H1 (cell line): ENCODE measurements around the gene ZDHHC22. TPM values are rescaled to one million over a fixed set of nuclear protein-coding genes. Genes with fewer than 3 reads are reported as not detected.

Experiments used
- CTCF ChIA-PET: fragments of 300-600 bp; sonication (Branson Sonifier 250); formaldehyde crosslinking; loops from one replicate; lab custom pipeline; 2021; ENCODE audit not compliant: partially characterized antibody; lab: Charles Lee
- POLR2A ChIA-PET: fragments of 300-600 bp; sonication (Branson Sonifier 250); formaldehyde crosslinking; loops from one replicate; lab custom pipeline; 2021; ENCODE audit warnings: inconsistent platforms; ENCODE audit not compliant: partially characterized antibody; lab: Charles Lee
- DNase-seq, 2 experiments: peaks; one replicate each; pipeline versions ENCODE4 v3.0.0 to v3.0.0-alpha.2; 2010 to 2022; ENCODE audit warnings: low spot score in 2 of 2, low read depth in 1 of 2, mixed read lengths in 1 of 2
- FAIRE-seq: peaks from 2 replicates; lab custom pipeline; 2011; peaks lifted over from hg19 to GRCh38; lab: Jason Lieb, UNC
- H2AFZ ChIP-seq: 2 replicates; pipeline ENCODE4 v1.8.1; 2012; ENCODE audit warnings: low read length, inconsistent platforms
- H2AK5ac ChIP-seq: 2 replicates; pipeline ENCODE4 v1.6.1; 2013; ENCODE audit warnings: low read depth, low read length
- H2BK120ac ChIP-seq: replicated peaks from 2 replicates; pipeline ENCODE3; 2013; ENCODE audit warnings: low read depth, low read length, inconsistent platforms
- H2BK12ac ChIP-seq: 2 replicates; pipeline ENCODE4 v1.6.1; 2013; ENCODE audit warnings: low read depth, low read length
- H2BK15ac ChIP-seq: 2 replicates; pipeline ENCODE4 v1.6.1; 2013; ENCODE audit warnings: low read length
- H2BK20ac ChIP-seq: 2 replicates; pipeline ENCODE4 v1.6.1; 2013; ENCODE audit warnings: low read length
- H2BK5ac ChIP-seq: 2 replicates; pipeline ENCODE4 v1.6.1; 2013; ENCODE audit warnings: low read depth, low read length
- H3K14ac ChIP-seq: 2 replicates; pipeline ENCODE4 v1.6.1; 2013; ENCODE audit warnings: inconsistent platforms; ENCODE audit not compliant: insufficient read length
- H3K18ac ChIP-seq: 2 replicates; pipeline ENCODE4 v1.6.1; 2013; ENCODE audit warnings: low read length; ENCODE audit errors: extremely low read depth
- H3K23ac ChIP-seq: 2 replicates; pipeline ENCODE4 v1.6.1; 2013; ENCODE audit warnings: inconsistent platforms; ENCODE audit not compliant: insufficient read length
- H3K23me2 ChIP-seq: 2 replicates; pipeline ENCODE4 v1.6.1; 2013; ENCODE audit warnings: low read depth, low read length
- H3K27ac ChIP-seq: 2 replicates; pipeline ENCODE4 v1.6.1; 2011; ENCODE audit warnings: low read depth, low read length, inconsistent platforms
- H3K27me3 ChIP-seq, 4 experiments: replicated peaks in 1 of 4; 1 replicate in 1 of 4; 2 replicates in 3 of 4; pipeline versions ENCODE4 v1.6.1 to v1.8.1; 2011 to 2013; ENCODE audit warnings: low read length in 3 of 4, mild to moderate bottlenecking in 3 of 4, inconsistent platforms in 2 of 4, mixed read lengths in 2 of 4, moderate library complexity in 1 of 4; ENCODE audit not compliant: control insufficient read depth in 3 of 4, insufficient read depth in 3 of 4; ENCODE audit errors: extremely low read depth in 1 of 4
- H3K36me3 ChIP-seq, 4 experiments: 2 replicates each; pipeline versions ENCODE4 v1.6.1 to v1.8.1; 2011 to 2013; ENCODE audit warnings: mild to moderate bottlenecking in 4 of 4, low read length in 3 of 4, moderate library complexity in 2 of 4, control low read depth in 1 of 4, inconsistent platforms in 1 of 4; ENCODE audit not compliant: insufficient read depth in 4 of 4, control insufficient read depth in 2 of 4
- H3K4ac ChIP-seq: replicated peaks from 2 replicates; pipeline ENCODE3; 2013; ENCODE audit warnings: low read length, low read depth, mixed read lengths, inconsistent platforms; ENCODE audit not compliant: insufficient read length
- H3K4me1 ChIP-seq, 4 experiments: replicated peaks in 1 of 4; 1 replicate in 1 of 4; 2 replicates in 3 of 4; pipeline versions ENCODE4 v1.6.1 to v1.8.1; 2011 to 2013; ENCODE audit warnings: low read length in 3 of 4, inconsistent platforms in 2 of 4, mixed read lengths in 1 of 4; ENCODE audit not compliant: insufficient read depth in 4 of 4, control insufficient read depth in 3 of 4
- H3K4me2 ChIP-seq, 2 experiments: 2 replicates each; pipeline versions ENCODE4 v1.6.1 to v1.8.1; 2011 to 2013; ENCODE audit warnings: low read depth in 2 of 2, low read length in 2 of 2, control low read depth in 1 of 2, inconsistent platforms in 1 of 2, mild to moderate bottlenecking in 1 of 2; ENCODE audit not compliant: insufficient read depth in 1 of 2
- H3K4me3 ChIP-seq, 4 experiments: fragments of 200-600, 300-600 bp in 1 of 4; sonication (generic), shearing (Covaris generic), sonication (Bioruptor Twin) in 1 of 4; 2 replicates each; pipeline versions ENCODE4 v1.5.1 to v1.8.1; 2011 to 2016; ENCODE audit warnings: low read length in 4 of 4, low read depth in 3 of 4, control low read depth in 2 of 4, inconsistent platforms in 2 of 4, mild to moderate bottlenecking in 2 of 4, mixed read lengths in 1 of 4, moderate library complexity in 1 of 4; ENCODE audit not compliant: insufficient read depth in 2 of 4; ENCODE audit errors: extremely low read depth in 1 of 4
- H3K56ac ChIP-seq: replicated peaks from 2 replicates; pipeline ENCODE3; 2013; ENCODE audit warnings: low read depth, mild to moderate bottlenecking, mixed read lengths, low read length, inconsistent platforms; ENCODE audit not compliant: insufficient read length
- H3K79me1 ChIP-seq: 2 replicates; pipeline ENCODE4 v1.6.1; 2013; ENCODE audit warnings: low read depth, low read length, control low read depth
- H3K79me2 ChIP-seq, 2 experiments: 2 replicates each; pipeline versions ENCODE4 v1.6.1 to v1.8.1; 2012 to 2013; ENCODE audit warnings: low read length in 2 of 2, mild to moderate bottlenecking in 2 of 2, inconsistent platforms in 1 of 2; ENCODE audit not compliant: insufficient read depth in 2 of 2, control insufficient read depth in 1 of 2
- H3K9ac ChIP-seq, 4 experiments: replicated peaks in 1 of 4; 1 replicate in 1 of 4; 2 replicates in 3 of 4; pipeline versions ENCODE4 v1.6.1 to v1.8.1; 2011 to 2013; ENCODE audit warnings: low read depth in 3 of 4, low read length in 3 of 4, control low read depth in 2 of 4, mild to moderate bottlenecking in 2 of 4, moderate library complexity in 2 of 4, inconsistent platforms in 1 of 4; ENCODE audit errors: extremely low read depth in 1 of 4
- H3K9me3 ChIP-seq, 2 experiments: 2 replicates each; pipeline versions ENCODE4 v1.6.1 to v1.8.1; 2012 to 2013; ENCODE audit warnings: mild to moderate bottlenecking in 2 of 2, moderate library complexity in 2 of 2, control low read depth in 1 of 2, inconsistent platforms in 1 of 2, low read depth in 1 of 2, low read length in 1 of 2, mixed read lengths in 1 of 2; ENCODE audit not compliant: insufficient read depth in 2 of 2
- H4K20me1 ChIP-seq, 2 experiments: replicated peaks in 1 of 2; 2 replicates each; pipeline versions ENCODE3 to v1.8.1; 2011 to 2013; ENCODE audit warnings: inconsistent platforms in 2 of 2, low read length in 2 of 2, mild to moderate bottlenecking in 1 of 2; ENCODE audit not compliant: insufficient read depth in 2 of 2, control insufficient read depth in 1 of 2
- H4K5ac ChIP-seq: 2 replicates; pipeline ENCODE4 v1.6.1; 2013; ENCODE audit warnings: low read length, low read depth, mixed read lengths, inconsistent platforms; ENCODE audit not compliant: insufficient read length
- H4K8ac ChIP-seq: 2 replicates; pipeline ENCODE4 v1.8.0; 2013; ENCODE audit warnings: mild to moderate bottlenecking, moderate library complexity, low read length, inconsistent platforms; ENCODE audit not compliant: insufficient read depth; ENCODE audit errors: extremely low read depth
- H4K91ac ChIP-seq: replicated peaks from 2 replicates; pipeline ENCODE3; 2013; ENCODE audit warnings: low read length, mixed read lengths, inconsistent platforms; ENCODE audit not compliant: insufficient read length
- SIN3A ChIP-seq, 2 experiments: IDR thresholded peaks in 1 of 2; conservative IDR thresholded peaks in 1 of 2; 2 replicates each; pipeline ENCODE4 v1.6.1; 2011 to 2012; ENCODE audit warnings: low read length in 2 of 2, improper control_type of control experiment in 1 of 2, low read depth in 1 of 2, mild to moderate bottlenecking in 1 of 2
- TAF1 ChIP-seq: IDR thresholded peaks from 2 replicates; pipeline ENCODE4 v1.6.1; 2011; ENCODE audit warnings: mild to moderate bottlenecking, low read depth, low read length
- WGBS, 2 experiments: shearing (Covaris generic) in 1 of 2; methylation state at CpG; one replicate each; pipeline versions ENCODE4 v1.1.6 to v1.1.7; 2013 to 2015; ENCODE audit warnings: low lambda C conversion rate in 2 of 2, mixed read lengths in 2 of 2, inconsistent platforms in 1 of 2, low coverage in 1 of 2, missing lambda C conversion rate in 1 of 2; ENCODE audit not compliant: insufficient replicate concordance in 2 of 2, insufficient coverage in 1 of 2, insufficient read length in 1 of 2; ENCODE audit errors: extremely low coverage in 1 of 2, missing lambda C conversion rate in 1 of 2; 5-methylcytosine and 5-hydroxymethylcytosine counted together
- polyA plus RNA-seq, 7 experiments: library from polyadenylated mRNA; depleted of rRNA in 3 of 7; stranded (reverse) in 5 of 7; unstranded in 2 of 7; fragments of >200 nt in 5 of 7; fragments of 200-250 nt in 2 of 7; gene quantifications; 1 replicate in 5 of 7; 2 replicates in 1 of 7; 4 replicates in 1 of 7; pipeline versions ENCODE4 v1.2.1 to v1.2.3, GENCODE V29; 2011 to 2013; ENCODE audit warnings: missing spikeins in 2 of 7, mixed read lengths in 2 of 7
- total RNA-seq: library from RNA; stranded (reverse); fragmentation: NEBNext Ultra II Directional; extraction: Animal tissue kit (Norgen Biotek cat#: 25700); gene quantifications from 2 replicates; pipeline ENCODE4 v1.2.1, GENCODE V29; 2021

Gene ZDHHC22
- total and polyA plus RNA-seq, 2 of the 8 experiments (the other 6 are each of a cell fraction or from before 2014, with no cell fraction given) = 23.8 to 55.2 TPM

DNA sequence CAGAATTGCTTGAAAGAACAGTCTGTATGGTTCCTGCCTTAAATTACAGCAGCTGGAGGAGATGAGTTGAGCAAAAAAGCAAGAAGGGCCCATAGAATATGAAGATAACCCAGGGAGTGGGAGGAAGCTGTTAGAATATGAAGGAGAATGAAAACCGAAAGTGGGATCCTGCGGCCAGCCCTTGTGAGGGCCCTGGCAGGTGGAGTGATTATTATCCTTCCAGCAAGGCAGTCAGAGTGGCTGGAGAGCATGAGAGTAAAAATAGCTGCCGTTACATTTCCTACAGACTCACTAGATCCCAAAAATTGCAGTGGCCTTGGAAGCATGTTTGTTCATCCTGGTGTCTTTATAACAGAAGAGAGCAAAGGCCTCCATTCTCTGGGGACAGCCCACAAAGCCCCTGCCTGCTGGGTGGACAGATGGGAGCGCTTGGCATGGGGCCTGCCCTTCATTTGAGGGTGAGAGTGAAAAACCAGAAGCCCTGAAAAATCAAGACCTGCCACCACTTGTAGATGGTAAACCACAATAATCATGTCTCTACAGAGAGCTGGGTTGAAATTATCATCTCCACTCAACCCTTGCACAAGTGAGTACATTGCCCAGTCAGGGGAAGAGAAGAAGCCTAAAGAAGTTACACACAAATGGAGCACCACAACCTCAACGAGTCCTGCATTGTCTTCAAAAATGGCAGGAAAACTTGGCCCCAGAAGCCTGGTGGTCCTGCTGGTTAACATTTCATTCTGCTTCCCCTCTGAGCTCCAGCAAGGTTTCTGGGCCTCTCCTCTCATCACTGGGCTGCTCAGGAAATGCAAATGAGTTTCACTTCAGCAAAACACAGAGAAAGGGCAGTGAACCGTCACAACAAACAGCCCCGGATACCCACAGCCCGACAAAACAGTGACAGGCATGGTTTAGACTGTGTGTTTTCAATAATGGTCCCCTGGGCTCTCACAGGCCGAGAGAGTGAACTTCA, 20.5 kb downstream of the ZDHHC22 start:
- no peak overlapping the region for H3K23ac ChIP-seq
- FAIRE-seq (no peak), DNase-seq (no peak)
- H4K8ac ChIP-seq = no peak overlapping the region
- H2BK12ac ChIP-seq = peak overlapping the region; percentile 17; the same call in 1 of the 2 replicates
- H3K56ac ChIP-seq = no peak overlapping the region
- no peak overlapping the region for H3K27ac ChIP-seq
- peak overlapping the region; percentile 60; the same call in 1 of the 2 replicates for H2BK5ac ChIP-seq
- H2AK5ac ChIP-seq = no peak overlapping the region; the same call in 1 of the 2 replicates
- H4K20me1 ChIP-seq = no peaks in the 10 kb centered on the region
- H3K23me2 ChIP-seq = peaks cover 8% of the 10 kb centered on the region
- no peak overlapping the region for H3K14ac ChIP-seq
- no peak overlapping the region for H2BK120ac ChIP-seq
- H3K4me1 ChIP-seq = peaks cover 20 to 34% (median 22%) of the 10 kb centered on the region in 4 experiments
- no peaks in the 10 kb centered on the region for H3K9me3 ChIP-seq
- peak overlapping the region; percentile 13 for H3K4ac ChIP-seq
- H3K4me3 ChIP-seq = no peak overlapping the region
- H3K36me3 ChIP-seq = peaks cover 0 to 4% (median 2%) of the 10 kb centered on the region in 4 experiments; a peak in 2 of 8 replicates
- no peaks in the 10 kb centered on the region for H3K79me2 ChIP-seq
- peak overlapping the region; percentile 3 to 35; a peak in 3 of 4 replicates for H3K4me2 ChIP-seq
- CTCF ChIA-PET = interaction anchor here (0.6 to 56.8 kb wide), 9 partner anchors 12 to 246 kb away, joined by 3 to 1490 read pairs (median 4); partner anchors contain the start of genes CIPC and ZDHHC22
- H2BK15ac ChIP-seq = no peak overlapping the region
- H3K9ac ChIP-seq = peak overlapping the region in 1 of 4 experiments; percentile 27; a peak in 5 of 7 replicates
- WGBS, 2 experiments = 60% methylated on average over 9 of the region's 9 CpGs; no CpG with 5 or more reads in 1 of the 2 experiments
- 0 out of 2 replicates have a peak overlapping the region, but pooled peaks have one; percentile 21 for H2BK20ac ChIP-seq
- no peaks in the 10 kb centered on the region for H3K79me1 ChIP-seq
- no peak overlapping the region for H4K91ac ChIP-seq
- H4K5ac ChIP-seq = no peak overlapping the region
- H3K18ac ChIP-seq = peak overlapping the region; percentile 21; the same call in 1 of the 2 replicates
- peaks cover 0 to 2% (median 0%) of the 10 kb centered on the region in 4 experiments; a peak in 1 of 7 replicates for H3K27me3 ChIP-seq
- POLR2A ChIA-PET = interaction anchor here (1.0 to 9.3 kb wide), 6 partner anchors 11 to 36 kb away, joined by 3 to 69 read pairs (median 4); partner anchors contain the start of gene ZDHHC22
- no peak overlapping the region for H2AFZ ChIP-seq
- TF ChIP-seq SIN3A (conservative IDR thresholded peaks at IDR 0.05 in 1 of 2, IDR thresholded peaks at IDR 0.05 in 1 of 2; ENCODE audit: low read depth in 1 of 2, low read length in 2 of 2) (0 out of 4 replicates have a peak, but pooled peaks of 1 of the 2 experiments have one; percentile 24), TAF1 (0 out of 2 replicates have a peak, but pooled peaks have one; percentile 24)
